Type B pancreatic cell (in vitro differentiated cells): ENCODE measurements around the gene ZNF524. TPM values are rescaled to one million over a fixed set of nuclear protein-coding genes. Genes with fewer than 3 reads are reported as not detected.

Experiments used
- DNase-seq: peaks from one replicate; pipeline ENCODE4 v3.0.0; 2021; ENCODE audit warnings: mixed read lengths; ENCODE audit not compliant: unreplicated experiment; ENCODE audit errors: extremely low spot score
- H3K27ac Mint-ChIP-seq: 2 replicates; pipeline ENCODE4 v1.8.0; 2021; ENCODE audit warnings: mild to moderate bottlenecking, mixed read lengths
- H3K27me3 Mint-ChIP-seq: 2 replicates; pipeline ENCODE4 v1.8.0; 2021; ENCODE audit warnings: mixed read lengths
- H3K36me3 Mint-ChIP-seq: 2 replicates; pipeline ENCODE4 v1.8.0; 2021; ENCODE audit warnings: mixed read lengths
- H3K4me1 Mint-ChIP-seq: one replicate; pipeline ENCODE4 v1.8.0; 2021; ENCODE audit warnings: mixed read lengths; ENCODE audit not compliant: unreplicated experiment
- H3K4me3 Mint-ChIP-seq: 2 replicates; pipeline ENCODE4 v1.8.0; 2021; ENCODE audit warnings: mild to moderate bottlenecking, mixed read lengths
- H3K9me3 Mint-ChIP-seq: 2 replicates; pipeline ENCODE4 v1.8.0; 2021; ENCODE audit warnings: mixed read lengths
- total RNA-seq: library from RNA; stranded (reverse); gene quantifications from 2 replicates; pipeline ENCODE4 v1.2.1, GENCODE V29; 2021; ENCODE audit warnings: low replicate concordance
- TF ChIP-seq, protein P1 (sequence below): fragments of 200-600 bp; sonication (generic); conservative IDR thresholded peaks from 2 replicates; pipeline ENCODE4 v1.5.0; 2021; ENCODE audit warnings: antibody characterized with exemption, mild to moderate bottlenecking

ZNF524 gene
- total RNA-seq, 1 donor from 2014 or later: 13.6 TPM

DNA sequence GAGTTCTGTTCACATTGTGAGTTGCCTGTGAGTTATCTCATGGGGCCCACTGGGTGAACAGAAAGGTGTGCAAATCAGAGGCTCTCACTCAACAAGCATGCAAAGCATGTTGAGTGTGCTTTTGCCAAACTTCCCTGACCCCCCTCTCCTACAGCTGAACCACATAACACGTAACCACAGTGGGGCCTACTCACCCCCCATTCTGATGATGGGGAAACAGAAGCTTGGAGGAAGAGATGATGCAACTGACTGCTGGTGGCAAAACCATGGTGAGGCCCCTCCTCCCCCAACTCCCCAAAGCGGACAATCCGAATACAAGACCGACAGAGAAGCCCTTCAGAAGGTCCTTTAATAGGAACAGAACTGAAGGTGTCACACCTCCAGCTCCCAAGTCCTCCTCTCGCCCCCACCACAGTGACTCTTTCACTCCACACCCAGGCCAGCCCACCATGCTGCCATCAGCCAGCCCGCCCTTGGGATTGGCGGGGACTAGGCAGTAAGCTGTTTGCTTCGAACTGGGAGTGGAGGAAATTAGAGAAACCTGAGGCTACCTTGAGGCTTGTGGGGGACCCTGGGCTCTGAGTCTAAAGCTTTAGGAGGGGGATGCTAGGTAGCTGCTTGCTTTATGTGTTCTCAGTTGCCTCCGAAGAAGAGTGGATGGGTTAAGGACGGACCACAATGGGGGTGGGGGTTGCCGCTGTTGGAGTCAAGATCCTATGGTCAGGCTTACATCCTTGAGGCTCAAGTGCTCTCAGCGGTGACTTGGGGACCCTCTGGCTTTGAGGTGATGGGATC lies 20.5 kb downstream of the ZNF524 start:
- TF ChIP-seq, protein P1, sequence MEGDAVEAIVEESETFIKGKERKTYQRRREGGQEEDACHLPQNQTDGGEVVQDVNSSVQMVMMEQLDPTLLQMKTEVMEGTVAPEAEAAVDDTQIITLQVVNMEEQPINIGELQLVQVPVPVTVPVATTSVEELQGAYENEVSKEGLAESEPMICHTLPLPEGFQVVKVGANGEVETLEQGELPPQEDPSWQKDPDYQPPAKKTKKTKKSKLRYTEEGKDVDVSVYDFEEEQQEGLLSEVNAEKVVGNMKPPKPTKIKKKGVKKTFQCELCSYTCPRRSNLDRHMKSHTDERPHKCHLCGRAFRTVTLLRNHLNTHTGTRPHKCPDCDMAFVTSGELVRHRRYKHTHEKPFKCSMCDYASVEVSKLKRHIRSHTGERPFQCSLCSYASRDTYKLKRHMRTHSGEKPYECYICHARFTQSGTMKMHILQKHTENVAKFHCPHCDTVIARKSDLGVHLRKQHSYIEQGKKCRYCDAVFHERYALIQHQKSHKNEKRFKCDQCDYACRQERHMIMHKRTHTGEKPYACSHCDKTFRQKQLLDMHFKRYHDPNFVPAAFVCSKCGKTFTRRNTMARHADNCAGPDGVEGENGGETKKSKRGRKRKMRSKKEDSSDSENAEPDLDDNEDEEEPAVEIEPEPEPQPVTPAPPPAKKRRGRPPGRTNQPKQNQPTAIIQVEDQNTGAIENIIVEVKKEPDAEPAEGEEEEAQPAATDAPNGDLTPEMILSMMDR: no peak
- H3K36me3 Mint-ChIP-seq: peaks cover 8% of the 10 kb centered on the region
- DNase-seq: no peak
- no peaks in the 10 kb centered on the region for H3K9me3 Mint-ChIP-seq
- no peak overlapping the region for H3K27ac Mint-ChIP-seq
- peaks cover 14% of the 10 kb centered on the region for H3K4me1 Mint-ChIP-seq
- no peak overlapping the region for H3K4me3 Mint-ChIP-seq
- H3K27me3 Mint-ChIP-seq: no peaks in the 10 kb centered on the region

DNA sequence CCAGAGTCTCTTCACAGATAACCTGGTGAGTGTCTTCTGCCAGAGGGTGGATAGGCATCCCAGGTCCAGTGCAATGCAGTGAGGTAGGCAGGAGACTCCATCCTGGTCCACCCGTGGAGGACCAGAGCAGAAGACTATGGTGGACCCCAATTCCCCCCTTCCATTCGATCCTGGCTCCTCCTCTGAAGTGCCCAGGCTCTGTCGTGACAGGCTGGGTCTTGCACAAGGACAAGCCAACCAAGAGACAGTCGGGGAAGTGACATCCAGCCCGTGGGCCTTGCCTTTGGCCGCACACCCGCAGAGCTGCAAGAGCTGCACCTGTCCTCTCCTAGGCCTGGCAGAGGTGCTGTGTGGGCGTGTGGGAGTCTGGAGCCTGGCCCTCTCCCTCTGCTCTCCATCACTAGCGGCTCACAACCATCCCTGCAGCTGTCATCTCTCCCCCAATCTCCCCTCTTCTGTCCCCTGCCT lies 21.2 kb downstream of the ZNF524 start:
- Mint-ChIP-seq H3K27ac (no peak overlapping the region), H3K4me1 (peaks cover 14% of the 10 kb centered on the region), H3K9me3 (no peaks in the 10 kb centered on the region), H3K4me3 (no peak overlapping the region), H3K36me3 (peaks cover 8% of the 10 kb centered on the region), H3K27me3 (no peaks in the 10 kb centered on the region)
- no peak for DNase-seq
- TF ChIP-seq, protein P1: no peak

DNA sequence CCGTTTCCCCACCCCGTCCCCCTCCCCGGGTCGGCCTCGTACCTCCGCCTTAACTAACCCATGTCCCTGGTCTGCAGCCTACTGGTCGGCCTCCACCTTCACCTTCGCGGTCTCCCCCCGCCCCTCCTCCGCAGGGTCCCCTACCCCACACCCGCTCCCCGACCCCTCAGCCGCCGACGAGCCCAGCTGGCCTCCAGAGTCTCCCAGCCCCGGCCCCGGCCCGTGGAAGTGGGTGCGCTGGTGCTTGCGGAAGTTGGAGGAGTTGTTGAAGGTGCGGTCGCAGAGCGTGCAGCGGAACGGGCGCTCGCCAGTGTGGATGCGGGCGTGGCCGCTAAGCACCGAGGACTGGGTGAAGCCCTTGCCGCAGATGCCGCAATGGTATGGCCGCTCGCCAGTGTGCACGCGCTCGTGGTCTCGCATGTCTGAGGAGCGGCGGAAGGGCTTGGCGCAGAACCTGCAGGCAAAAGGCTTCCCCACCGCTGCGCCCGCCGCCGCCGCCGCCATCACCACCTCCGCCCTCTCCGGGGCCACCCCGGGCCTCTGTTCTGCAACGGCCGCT lies 21.7 kb downstream of the ZNF524 start:
- H3K36me3 Mint-ChIP-seq: peaks cover 8% of the 10 kb centered on the region
- H3K4me1 Mint-ChIP-seq: peaks cover 14% of the 10 kb centered on the region
- H3K4me3 Mint-ChIP-seq: no peak overlapping the region
- DNase-seq: no peak
- H3K27ac Mint-ChIP-seq: no peak overlapping the region
- H3K9me3 Mint-ChIP-seq: no peaks in the 10 kb centered on the region
- TF ChIP-seq, protein P1: no peak
- no peaks in the 10 kb centered on the region for H3K27me3 Mint-ChIP-seq

DNA sequence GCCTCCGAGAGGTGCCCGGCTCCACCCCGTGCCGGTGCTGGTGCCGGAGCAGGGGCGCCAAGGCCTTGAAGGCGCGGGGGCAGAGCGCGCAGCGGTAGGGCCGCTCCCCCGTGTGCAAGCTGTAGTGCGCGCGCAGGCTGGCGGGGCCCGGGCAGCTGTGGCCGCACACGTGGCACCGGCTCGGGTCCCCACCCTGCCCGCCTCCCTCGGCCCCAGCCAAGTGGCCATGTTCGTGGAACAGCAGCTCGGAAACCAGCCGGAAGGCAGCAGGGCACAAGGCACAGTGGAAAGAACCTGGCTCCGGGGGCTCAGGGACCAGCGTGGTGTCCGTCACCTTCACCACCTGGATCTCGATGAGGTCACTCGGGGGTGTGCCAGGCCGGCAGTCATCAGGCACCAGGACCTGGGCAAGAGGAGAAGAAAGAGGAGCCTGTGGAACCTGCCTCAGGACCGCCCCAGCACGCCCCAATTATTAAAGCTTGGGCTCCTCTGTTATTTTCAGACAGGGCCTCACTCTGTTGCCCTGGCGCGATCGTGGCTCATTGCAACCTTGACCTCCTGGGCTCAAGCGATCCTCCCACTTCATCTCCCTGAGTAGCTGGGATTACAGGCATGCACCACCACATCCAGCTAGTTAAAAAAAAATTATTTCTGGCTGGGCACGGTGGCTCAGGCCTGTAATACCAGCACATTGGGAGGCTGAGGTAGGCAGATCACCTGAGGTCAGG lies 22.3 kb downstream of the ZNF524 start:
- Mint-ChIP-seq H3K36me3 (peaks cover 7% of the 10 kb centered on the region), H3K4me1 (peaks cover 14% of the 10 kb centered on the region), H3K4me3 (no peak overlapping the region), H3K27me3 (no peaks in the 10 kb centered on the region), H3K27ac (no peak overlapping the region), H3K9me3 (no peaks in the 10 kb centered on the region)
- TF ChIP-seq, protein P1: no peak
- no peak for DNase-seq

DNA sequence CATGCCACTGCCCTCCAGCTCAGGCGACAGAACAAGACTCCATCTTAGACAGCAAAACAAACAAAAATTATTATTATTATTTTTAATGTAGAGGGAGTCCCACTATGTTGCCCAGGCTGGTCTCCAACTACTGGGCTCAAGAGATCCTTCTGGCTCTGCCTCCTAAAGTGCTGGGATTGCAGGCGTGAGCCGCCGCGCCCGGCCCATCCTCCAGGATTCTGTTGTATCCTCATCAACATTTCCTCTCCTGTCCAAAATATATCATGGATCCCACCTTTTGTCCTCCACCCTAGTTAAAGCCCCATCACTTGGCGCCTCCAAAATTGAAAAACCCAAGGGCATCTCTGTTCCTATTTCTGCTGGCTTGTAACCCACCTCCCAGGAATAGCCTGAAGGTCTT lies 23.0 kb downstream of the ZNF524 start:
- H3K27me3 Mint-ChIP-seq: no peaks in the 10 kb centered on the region
- TF ChIP-seq, protein P1: no peak
- H3K9me3 Mint-ChIP-seq: no peaks in the 10 kb centered on the region
- H3K4me1 Mint-ChIP-seq: peaks cover 14% of the 10 kb centered on the region
- peak overlapping the region; percentile 89 for H3K4me3 Mint-ChIP-seq
- H3K27ac Mint-ChIP-seq: no peak overlapping the region
- H3K36me3 Mint-ChIP-seq: peaks cover 4% of the 10 kb centered on the region
- DNase-seq: no peak
